Body of pancreas (tissue), 4 donors: ENCODE measurements around the gene EMILIN3.

ENCODE experiments used
- CTCF ChIP-seq, 7 experiments: fragments of 450-650 bp in 4 of 7; fragments of 200-600 bp in 3 of 7; sonication (generic) in 3 of 7; IDR thresholded peaks; one replicate each; pipeline ENCODE4 v1.5.1; 2016 to 2019; ENCODE audit warnings: antibody characterized with exemption in 7 of 7
- POLR2A ChIP-seq, 3 donors: fragments of 450-650 bp; IDR thresholded peaks; one replicate each; pipeline ENCODE4 v1.6.1; 2016; ENCODE audit warnings: antibody characterized with exemption in 3 of 3, mild to moderate bottlenecking in 2 of 3

GRCh38 chr20:41340327-41341055 lies 26.1 kb downstream of the EMILIN3 start, which contains the start of gene LPIN3:
- peak in 3 of 7 experiments; percentile 13 to 47 (median 28) for TF ChIP-seq CTCF (IDR thresholded peaks at IDR 0.05)
- TF ChIP-seq POLR2A (IDR thresholded peaks at IDR 0.05), result peak; percentile 72 to 87 (median 86)
